Memory B cell (primary cell): ENCODE measurements around the gene GAREM2.

ENCODE experiments used
- ATAC-seq: fragments of 150-1000 bp; cut with Tn5 transposase; 2 replicates; pipeline ENCODE4 v1.10.0; 2021; ENCODE audit warnings: low read depth, mild to moderate bottlenecking, moderate library complexity
- DNase-seq, 2 donors: peaks; one replicate each; pipeline ENCODE4 v3.0.0; 2022; ENCODE audit warnings: low spot score in 2 of 2
- H3K27ac Mint-ChIP-seq: one replicate; pipeline ENCODE4 v1.8.0; 2022; ENCODE audit warnings: mild to moderate bottlenecking, moderate library complexity, mixed read lengths
- H3K27me3 Mint-ChIP-seq: one replicate; pipeline ENCODE4 v1.8.0; 2022; ENCODE audit warnings: mixed read lengths
- H3K36me3 Mint-ChIP-seq: one replicate; pipeline ENCODE4 v1.8.0; 2022; ENCODE audit warnings: mild to moderate bottlenecking, mixed read lengths
- H3K4me1 Mint-ChIP-seq: one replicate; pipeline ENCODE4 v1.8.0; 2022; ENCODE audit warnings: mixed read lengths
- H3K4me3 Mint-ChIP-seq: one replicate; pipeline ENCODE4 v1.8.0; 2022; ENCODE audit warnings: mild to moderate bottlenecking, moderate library complexity, mixed read lengths
- H3K9me3 Mint-ChIP-seq: one replicate; pipeline ENCODE4 v1.8.0; 2022; ENCODE audit warnings: mixed read lengths

Gene GAREM2

GRCh38 chr2:26187537-26188104, 14.7 kb downstream of the GAREM2 start:
- H3K27me3 Mint-ChIP-seq: no peaks in the 10 kb centered on the region

GRCh38 chr2:26189123-26189522, 16.2 kb downstream of the GAREM2 start:
- H3K4me1 Mint-ChIP-seq: peaks cover 9% of the 10 kb centered on the region

More at GRCh38 chr2:26187537-26188104, 14.7 kb downstream of the GAREM2 start:
- ATAC-seq (no peak), DNase-seq (no peak)
- Mint-ChIP-seq H3K27ac (no peak overlapping the region), H3K4me3 (no peak overlapping the region), H3K36me3 (peaks cover 5% of the 10 kb centered on the region), H3K9me3 (no peaks in the 10 kb centered on the region), H3K4me1 (peaks cover 9% of the 10 kb centered on the region)

GRCh38 chr2:26189751-26190150, 16.9 kb downstream of the GAREM2 start:
- ATAC-seq: no peak
- Mint-ChIP-seq H3K27ac (no peak overlapping the region), H3K36me3 (peaks cover 11% of the 10 kb centered on the region)

More at GRCh38 chr2:26189123-26189522, 16.2 kb downstream of the GAREM2 start:
- no peak for ATAC-seq
- Mint-ChIP-seq H3K36me3 (peaks cover 8% of the 10 kb centered on the region), H3K4me3 (no peak overlapping the region), H3K27me3 (no peaks in the 10 kb centered on the region), H3K27ac (peak overlapping the region; percentile 31), H3K9me3 (no peaks in the 10 kb centered on the region)
- no peak for DNase-seq

GRCh38 chr2:26190369-26190768, 17.5 kb downstream of the GAREM2 start:
- peaks cover 13% of the 10 kb centered on the region for H3K36me3 Mint-ChIP-seq
- H3K9me3 Mint-ChIP-seq: no peaks in the 10 kb centered on the region
- DNase-seq (no peak), ATAC-seq (no peak)
- H3K4me3 Mint-ChIP-seq: no peak overlapping the region
- H3K27ac Mint-ChIP-seq: no peak overlapping the region
- peaks cover 6% of the 10 kb centered on the region for H3K4me1 Mint-ChIP-seq
- H3K27me3 Mint-ChIP-seq: no peaks in the 10 kb centered on the region

More at GRCh38 chr2:26189751-26190150, 16.9 kb downstream of the GAREM2 start:
- no peaks in the 10 kb centered on the region for H3K9me3 Mint-ChIP-seq
- DNase-seq: no peak
- H3K4me3 Mint-ChIP-seq: no peak overlapping the region
- peaks cover 9% of the 10 kb centered on the region for H3K4me1 Mint-ChIP-seq
- H3K27me3 Mint-ChIP-seq: no peaks in the 10 kb centered on the region

GRCh38 chr2:26191316-26192159, 18.6 kb downstream of the GAREM2 start:
- H3K4me1 Mint-ChIP-seq: peaks cover 2% of the 10 kb centered on the region
- no peaks in the 10 kb centered on the region for H3K9me3 Mint-ChIP-seq
- ATAC-seq (no peak), DNase-seq (no peak)
- no peaks in the 10 kb centered on the region for H3K27me3 Mint-ChIP-seq
- H3K4me3 Mint-ChIP-seq: no peak overlapping the region
- peak overlapping the region; percentile 5 for H3K27ac Mint-ChIP-seq
- H3K36me3 Mint-ChIP-seq: peaks cover 16% of the 10 kb centered on the region

GRCh38 chr2:26193578-26194231, 20.8 kb downstream of the GAREM2 start:
- ATAC-seq: no peak
- DNase-seq: no peak
- Mint-ChIP-seq H3K9me3 (peaks cover 4% of the 10 kb centered on the region), H3K27ac (no peak overlapping the region), H3K36me3 (peaks cover 35% of the 10 kb centered on the region), H3K27me3 (no peaks in the 10 kb centered on the region), H3K4me1 (peaks cover 4% of the 10 kb centered on the region), H3K4me3 (no peak overlapping the region)

- Mint-ChIP-seq H3K36me3 (peaks cover 46% of the 10 kb centered on the region), H3K27ac (no peak overlapping the region), H3K9me3 (peaks cover 8% of the 10 kb centered on the region), H3K4me3 (no peak overlapping the region), H3K4me1 (peaks cover 4% of the 10 kb centered on the region), H3K27me3 (no peaks in the 10 kb centered on the region)
- no peak for ATAC-seq
- no peak for DNase-seq
Measured at GRCh38 chr2:26195040-26195984, 22.4 kb downstream of the GAREM2 start.

- DNase-seq (peak in 1 of 2 donors; percentile 51), ATAC-seq (peak; percentile 99)
- Mint-ChIP-seq H3K4me3 (no peak overlapping the region), H3K36me3 (peaks cover 52% of the 10 kb centered on the region), H3K27me3 (no peaks in the 10 kb centered on the region), H3K9me3 (peaks cover 9% of the 10 kb centered on the region), H3K4me1 (peaks cover 4% of the 10 kb centered on the region), H3K27ac (no peak overlapping the region)
Measured at GRCh38 chr2:26196683-26197418, 24.0 kb downstream of the GAREM2 start.

GRCh38 chr2:26197516-26197915, 24.6 kb downstream of the GAREM2 start:
- Mint-ChIP-seq H3K27me3 (no peaks in the 10 kb centered on the region), H3K27ac (no peak overlapping the region), H3K4me3 (no peak overlapping the region), H3K4me1 (peaks cover 4% of the 10 kb centered on the region), H3K9me3 (peaks cover 9% of the 10 kb centered on the region), H3K36me3 (peaks cover 58% of the 10 kb centered on the region)
- DNase-seq (no peak), ATAC-seq (no peak)

GRCh38 chr2:26202981-26203490, 30.1 kb downstream of the GAREM2 start:
- H3K9me3 Mint-ChIP-seq: peaks cover 8% of the 10 kb centered on the region
- no peaks in the 10 kb centered on the region for H3K27me3 Mint-ChIP-seq
- peaks cover 59% of the 10 kb centered on the region for H3K36me3 Mint-ChIP-seq
- DNase-seq: no peak
- H3K27ac Mint-ChIP-seq: no peak overlapping the region
- no peak overlapping the region for H3K4me3 Mint-ChIP-seq
- H3K4me1 Mint-ChIP-seq: no peaks in the 10 kb centered on the region
- no peak for ATAC-seq

GRCh38 chr2:26203906-26204305, 31.0 kb downstream of the GAREM2 start:
- Mint-ChIP-seq H3K4me3 (no peak overlapping the region), H3K27ac (no peak overlapping the region), H3K4me1 (no peaks in the 10 kb centered on the region), H3K36me3 (peaks cover 56% of the 10 kb centered on the region), H3K27me3 (no peaks in the 10 kb centered on the region), H3K9me3 (peaks cover 4% of the 10 kb centered on the region)
- DNase-seq: no peak
- ATAC-seq: no peak

- Mint-ChIP-seq H3K4me3 (no peak overlapping the region), H3K9me3 (no peaks in the 10 kb centered on the region), H3K27ac (no peak overlapping the region), H3K4me1 (peaks cover 2% of the 10 kb centered on the region), H3K36me3 (peaks cover 49% of the 10 kb centered on the region), H3K27me3 (no peaks in the 10 kb centered on the region)
- DNase-seq (no peak), ATAC-seq (no peak)
Measured at GRCh38 chr2:26212011-26212410, 39.1 kb downstream of the GAREM2 start.

- Mint-ChIP-seq H3K27ac (no peak overlapping the region), H3K36me3 (peaks cover 52% of the 10 kb centered on the region)
Measured at GRCh38 chr2:26214759-26215158, 41.9 kb downstream of the GAREM2 start.

More at GRCh38 chr2:26214759-26215158, 41.9 kb downstream of the GAREM2 start:
- Mint-ChIP-seq H3K4me1 (peaks cover 2% of the 10 kb centered on the region), H3K4me3 (no peak overlapping the region), H3K27me3 (no peaks in the 10 kb centered on the region), H3K9me3 (no peaks in the 10 kb centered on the region)
- no peak for ATAC-seq
- DNase-seq: no peak
